Measurements from ENCODE around the gene SIGLEC15.
"Not testable (repeated sequence)": the region's sequence is repeated elsewhere in the genome, so short reads cannot be mapped to it uniquely, and the experiment has no call there.

SIGLEC15 gene

DNA sequence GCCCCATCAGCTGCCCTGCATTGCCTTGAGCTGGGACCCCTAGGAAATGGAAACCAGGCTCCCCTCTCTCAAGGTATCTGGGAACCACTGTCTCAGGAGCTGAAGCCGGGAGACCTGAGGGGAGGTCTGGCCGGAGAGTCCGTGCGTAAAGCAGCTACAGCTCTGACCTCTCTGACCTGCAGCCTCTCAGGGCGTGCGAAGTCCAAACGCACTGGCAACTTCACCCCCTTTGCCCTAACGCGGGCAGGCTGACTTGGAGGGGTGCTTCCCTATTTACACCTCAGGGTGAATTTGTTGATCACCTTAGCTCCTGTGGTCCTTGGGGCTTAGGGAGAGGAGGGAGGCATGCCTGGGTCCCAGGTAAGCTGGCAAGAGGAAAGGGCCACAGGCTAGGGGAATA, 17.5 kb downstream of the SIGLEC15 start:
- no peak for DNase-seq (ENCODE audit: low read depth in 2 of 3, low spot score in 2 of 3)

DNA sequence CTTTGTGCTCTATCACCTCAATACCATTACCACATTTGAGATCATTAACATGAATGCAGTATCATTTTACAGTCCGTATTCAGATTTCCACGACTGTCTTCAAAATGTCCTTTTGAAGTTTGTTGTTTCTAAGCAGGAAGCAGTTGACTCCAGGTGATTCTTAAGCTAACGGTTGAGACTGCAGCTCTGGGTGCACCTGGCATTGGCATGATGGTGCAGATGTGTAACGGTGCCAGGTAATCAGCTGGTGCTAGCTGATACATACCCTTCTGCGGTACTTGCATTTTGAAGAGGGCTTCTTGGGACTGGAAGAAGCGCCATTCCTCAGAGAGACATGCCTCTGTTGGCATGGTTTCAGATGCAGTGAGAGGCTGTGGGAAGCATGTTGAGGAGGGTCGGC, 19.5 kb downstream of the SIGLEC15 start:
- DNase-seq (ENCODE audit: low read depth in 2 of 3, low spot score in 2 of 3), result no peak

DNA sequence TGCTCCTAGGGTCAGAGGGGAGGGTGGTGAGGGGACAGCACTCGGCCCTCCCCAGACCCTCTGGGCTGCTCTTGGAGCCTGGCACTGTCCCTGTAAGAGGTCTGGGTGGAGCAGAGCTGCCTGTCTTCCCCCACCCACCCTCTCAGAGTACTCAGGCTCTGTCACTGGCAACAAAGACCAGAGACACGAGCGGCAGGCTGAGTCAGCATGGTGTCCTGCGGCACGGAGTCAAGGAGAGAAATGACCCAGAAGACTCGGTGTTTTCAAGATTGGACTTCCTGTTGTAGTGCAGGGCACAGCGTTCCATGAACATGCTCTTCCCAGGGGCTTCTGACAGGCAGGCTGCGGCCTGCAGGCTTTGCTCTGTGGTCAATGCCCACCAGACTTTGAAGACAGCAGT, 19.9 kb downstream of the SIGLEC15 start:
- DNase-seq (ENCODE audit: low read depth in 2 of 3, low spot score in 2 of 3), result no peak

DNA sequence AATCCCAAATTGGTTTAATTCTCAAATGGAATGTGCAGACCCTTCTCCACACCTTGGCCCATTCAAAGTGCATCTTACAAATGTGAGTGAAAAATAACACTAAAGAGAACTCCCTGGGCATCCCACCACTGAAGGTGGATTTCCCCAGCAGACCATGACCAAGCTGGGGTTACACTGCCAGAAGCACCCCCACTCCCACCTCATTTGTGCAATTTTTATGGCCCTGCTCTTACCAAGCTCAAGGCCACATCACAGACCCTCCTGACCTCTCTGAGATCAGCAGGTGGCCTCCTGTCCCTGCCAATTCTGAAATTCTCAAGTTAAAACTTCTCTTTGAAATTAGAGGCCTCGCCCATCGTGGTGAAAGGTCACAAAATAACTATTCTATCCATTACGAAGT, 21.6 kb downstream of the SIGLEC15 start:
- no peak for DNase-seq (ENCODE audit: low read depth in 2 of 3, low spot score in 2 of 3)

DNA sequence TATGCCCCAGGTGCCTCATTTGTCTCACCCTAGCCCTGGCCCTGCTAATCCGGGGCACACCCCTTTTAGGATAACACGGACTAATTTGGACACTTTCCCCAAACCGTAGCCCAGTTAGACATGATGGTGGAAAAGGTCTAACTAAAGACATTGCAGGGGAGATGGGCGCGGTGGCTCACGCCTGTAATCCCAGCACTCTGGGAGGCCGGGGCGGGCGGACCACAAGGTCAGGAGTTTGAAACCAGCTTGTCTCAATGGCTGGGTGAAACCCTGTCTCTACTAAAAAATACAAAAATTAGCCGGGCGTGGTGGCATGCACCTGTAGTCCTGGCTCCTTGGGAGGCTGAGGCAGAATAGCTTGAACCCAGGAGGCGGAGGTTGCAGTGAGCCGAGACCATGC, 23.2 kb downstream of the SIGLEC15 start:
- not testable (repeated sequence) for DNase-seq (ENCODE audit: low read depth in 2 of 3, low spot score in 2 of 3)

DNA sequence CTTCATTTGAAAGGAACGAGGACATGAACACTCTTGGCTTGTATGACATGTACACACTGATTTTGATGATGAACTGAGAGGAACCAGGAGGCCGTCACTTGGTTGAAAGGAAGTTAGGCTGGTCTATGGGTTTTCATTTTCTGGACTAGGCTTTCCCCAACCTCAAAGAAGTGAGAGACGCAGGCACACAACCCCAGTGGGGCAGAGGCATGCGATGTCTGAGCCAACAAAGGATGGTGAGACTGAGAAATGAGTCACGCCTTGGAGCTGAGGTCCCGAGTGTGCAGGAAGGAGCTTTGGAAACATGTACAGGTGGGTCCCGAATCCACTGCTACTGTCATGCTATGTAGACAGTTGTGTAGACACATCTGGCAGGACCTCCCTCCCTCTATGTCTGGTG, 24.1 kb downstream of the SIGLEC15 start:
- no peak for DNase-seq (ENCODE audit: low read depth in 2 of 3, low spot score in 2 of 3)

DNA sequence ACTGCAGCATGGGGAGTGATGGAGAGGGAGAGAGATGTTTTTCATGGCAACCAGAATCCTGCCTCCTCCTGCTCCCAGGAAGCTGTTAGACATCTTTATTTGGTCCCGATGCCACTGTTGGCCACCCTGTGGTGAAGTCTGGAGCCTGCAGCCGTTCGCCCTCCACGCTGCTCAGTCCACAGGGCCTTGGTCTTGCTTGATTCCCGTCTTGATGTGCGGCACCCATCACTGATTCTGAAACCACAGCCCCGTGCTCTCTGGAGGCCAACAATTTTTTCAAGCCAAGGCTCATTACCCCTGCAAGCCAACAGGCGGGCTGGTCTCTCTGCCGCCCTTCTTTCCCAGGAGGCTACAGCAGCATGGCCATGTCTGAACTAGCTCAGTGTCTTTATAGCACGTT, 24.5 kb downstream of the SIGLEC15 start:
- DNase-seq (ENCODE audit: low read depth in 2 of 3, low spot score in 2 of 3), result no peak

DNA sequence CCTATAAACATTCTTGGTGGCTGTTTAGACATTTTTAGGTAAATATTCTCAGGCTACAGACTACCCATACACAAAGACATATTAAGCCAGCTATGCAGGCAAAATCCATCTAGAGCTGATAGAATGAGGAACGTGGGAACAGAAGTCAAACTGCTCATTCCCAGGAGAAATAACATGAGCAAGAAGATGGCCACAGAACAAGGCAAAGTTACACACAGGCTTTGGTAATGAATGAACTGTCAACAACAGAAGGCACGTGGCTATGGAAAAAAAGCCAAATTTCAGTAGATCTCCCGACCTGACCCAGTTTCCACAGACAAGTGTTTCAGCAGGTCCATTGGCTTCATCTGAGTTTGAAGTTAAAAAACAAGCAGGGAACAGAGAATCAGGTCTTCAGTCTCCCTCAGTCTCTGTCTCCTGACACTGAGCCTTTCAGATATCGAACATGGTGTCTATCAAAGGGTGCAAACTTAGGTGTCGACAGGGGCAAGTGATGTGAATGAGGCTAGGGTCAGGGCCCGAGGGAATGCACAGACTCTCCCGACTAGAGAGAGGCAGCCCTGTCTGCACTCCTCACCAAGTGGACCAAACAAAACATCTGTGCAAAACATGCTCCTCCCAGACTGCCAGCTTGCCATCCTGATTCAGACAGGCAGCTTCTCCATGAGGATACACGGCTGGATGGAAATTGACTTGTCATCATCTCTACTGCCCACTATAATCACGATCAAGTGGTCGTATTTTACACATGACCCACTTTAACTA, 25.9 kb downstream of the SIGLEC15 start:
- DNase-seq (ENCODE audit: low read depth in 2 of 3, low spot score in 2 of 3), result no peak

DNA sequence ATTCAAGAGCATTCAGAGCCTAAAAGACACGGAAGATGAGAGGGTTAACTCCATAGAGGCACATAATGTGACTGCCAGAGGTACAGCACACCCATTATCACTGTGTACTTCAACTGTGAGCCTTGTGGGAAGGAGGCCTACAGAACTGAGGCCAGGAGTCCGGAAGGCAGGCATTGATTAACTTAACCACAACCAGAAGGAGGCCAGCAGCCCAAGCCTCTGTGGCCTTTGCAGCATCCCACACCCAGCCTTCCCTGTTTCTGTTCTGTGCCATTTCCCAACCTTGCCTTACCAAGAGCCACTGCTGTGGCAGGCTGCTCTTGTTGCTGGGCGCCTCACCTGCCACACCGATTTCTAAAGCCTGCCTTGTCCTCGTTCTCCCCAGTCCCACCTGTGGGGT, 27.2 kb downstream of the SIGLEC15 start:
- DNase-seq (ENCODE audit: low read depth in 2 of 3, low spot score in 2 of 3), result no peak

DNA sequence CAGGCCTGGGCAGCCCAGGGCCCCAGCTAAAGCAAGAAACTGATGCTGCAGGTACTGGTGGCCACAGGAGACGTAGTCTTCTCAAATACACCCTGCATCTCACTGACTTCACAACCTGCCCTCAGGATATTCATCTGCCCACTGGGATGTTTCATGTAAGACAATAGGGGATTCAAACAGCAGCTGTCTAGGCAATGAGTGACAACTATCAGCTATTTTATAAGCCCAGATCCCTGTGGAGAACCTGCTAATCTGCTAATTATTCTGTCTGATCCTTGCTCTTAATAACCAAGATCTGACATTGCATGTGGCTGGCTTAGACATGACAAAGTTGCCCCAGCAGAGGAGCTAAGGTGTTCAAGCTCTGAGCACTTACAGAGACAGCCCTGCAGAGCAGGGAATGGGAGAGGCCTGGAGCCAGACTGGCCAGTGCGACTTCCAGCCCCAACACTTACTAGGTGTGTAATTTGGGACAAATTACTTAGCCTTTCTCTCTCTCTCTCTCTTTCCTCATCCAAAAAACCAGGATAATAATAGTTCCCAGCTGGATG, 28.6 kb downstream of the SIGLEC15 start:
- DNase-seq (ENCODE audit: low read depth in 2 of 3, low spot score in 2 of 3), result no peak

DNA sequence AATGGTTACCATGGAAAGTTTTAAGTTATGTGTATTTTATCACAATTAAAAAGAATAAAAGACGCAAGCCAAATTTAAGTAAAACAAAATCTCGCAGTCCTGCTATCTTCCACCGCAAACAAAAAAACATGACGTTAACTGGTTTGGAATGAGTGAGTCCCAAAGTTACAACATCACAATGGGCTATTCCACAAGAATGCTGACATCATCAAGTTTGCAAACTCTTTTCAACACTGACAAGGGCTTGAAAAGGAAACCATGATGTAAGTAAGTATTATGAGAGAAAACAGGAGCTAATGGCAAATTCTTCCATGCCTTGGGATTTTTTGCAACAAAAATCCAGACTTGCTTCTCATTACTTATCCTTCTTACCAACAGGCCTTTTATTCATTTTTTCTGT, 31.1 kb downstream of the SIGLEC15 start:
- DNase-seq (ENCODE audit: low read depth in 2 of 3, low spot score in 2 of 3), result no peak

DNA sequence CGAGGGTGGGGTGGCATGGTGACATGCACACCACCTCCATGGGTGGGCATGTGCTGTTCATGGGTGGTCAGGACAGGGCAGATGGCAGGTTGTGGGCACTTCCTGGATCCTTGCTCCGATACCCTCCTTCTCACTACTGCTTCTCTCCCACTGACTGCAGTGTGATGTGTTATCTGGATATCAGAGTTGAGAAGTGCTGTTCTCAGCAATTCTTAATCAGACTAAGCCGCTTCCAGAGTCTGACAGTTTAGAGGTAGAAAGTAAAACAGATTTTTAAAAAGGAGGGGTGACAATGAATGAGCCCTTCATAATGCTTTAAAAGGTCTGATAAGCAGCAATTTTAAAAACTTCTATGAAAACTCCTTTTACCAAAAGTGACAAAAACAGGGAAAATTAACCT, 33.9 kb downstream of the SIGLEC15 start:
- DNase-seq (ENCODE audit: low read depth in 2 of 3, low spot score in 2 of 3), result no peak

DNA sequence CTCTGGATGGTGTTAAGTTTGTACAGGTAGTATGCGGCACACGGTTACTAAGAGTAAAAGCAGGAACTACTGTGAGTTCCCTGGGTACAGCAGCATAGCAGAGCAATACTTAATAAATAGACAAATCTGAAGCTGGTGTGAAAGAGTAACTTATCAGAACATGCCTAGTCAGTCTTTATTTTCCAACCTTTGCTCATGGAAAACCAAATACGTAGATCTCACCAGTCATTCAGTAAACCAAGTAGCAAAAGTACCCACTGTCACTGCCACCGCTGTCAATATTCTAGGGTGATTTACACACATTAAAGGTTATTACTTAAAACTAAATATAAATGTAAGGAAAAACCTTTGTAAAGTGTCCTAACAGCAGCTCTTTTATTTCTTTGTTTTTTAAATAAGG, 35.0 kb downstream of the SIGLEC15 start:
- no peak for DNase-seq (ENCODE audit: low read depth in 2 of 3, low spot score in 2 of 3)

DNA sequence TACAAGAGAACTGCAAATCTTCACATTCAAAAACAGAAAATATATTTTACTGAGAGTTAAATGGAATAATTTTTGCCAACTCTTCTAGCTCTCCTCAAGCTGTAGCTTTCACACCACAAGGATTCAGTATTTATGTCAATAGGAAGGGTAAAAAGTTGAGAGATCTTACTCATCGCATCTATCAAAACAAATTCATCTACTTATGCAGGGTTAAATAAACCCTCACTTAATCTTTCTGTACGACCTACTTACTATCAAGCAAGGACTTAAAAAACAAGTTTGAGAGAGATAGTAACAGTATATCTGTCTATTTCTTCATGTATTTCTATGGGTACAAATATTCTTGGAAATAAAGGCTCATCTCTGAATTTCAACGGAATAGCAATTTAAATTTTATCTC, 35.5 kb downstream of the SIGLEC15 start:
- no peak for DNase-seq (ENCODE audit: low read depth in 2 of 3, low spot score in 2 of 3)

DNA sequence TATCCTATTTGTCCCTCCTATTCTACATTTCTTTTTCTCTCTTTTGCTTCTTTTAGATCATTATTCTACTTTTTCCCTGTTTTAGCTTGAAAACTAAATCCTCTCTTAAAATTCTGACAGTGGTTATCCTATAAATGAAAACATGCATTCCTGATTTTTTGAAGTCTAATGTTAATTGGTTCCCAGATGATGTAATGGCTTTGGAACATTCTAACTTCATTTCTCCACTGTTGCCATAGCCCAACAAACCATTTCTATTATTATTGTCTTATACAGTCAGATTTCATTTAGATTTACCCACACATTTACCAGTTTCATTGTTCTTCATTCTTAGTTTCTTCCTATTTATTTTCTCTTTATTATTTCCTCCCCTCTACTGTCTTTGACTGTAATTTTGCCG, 36.5 kb downstream of the SIGLEC15 start:
- no peak for DNase-seq (ENCODE audit: low read depth in 2 of 3, low spot score in 2 of 3)

DNA sequence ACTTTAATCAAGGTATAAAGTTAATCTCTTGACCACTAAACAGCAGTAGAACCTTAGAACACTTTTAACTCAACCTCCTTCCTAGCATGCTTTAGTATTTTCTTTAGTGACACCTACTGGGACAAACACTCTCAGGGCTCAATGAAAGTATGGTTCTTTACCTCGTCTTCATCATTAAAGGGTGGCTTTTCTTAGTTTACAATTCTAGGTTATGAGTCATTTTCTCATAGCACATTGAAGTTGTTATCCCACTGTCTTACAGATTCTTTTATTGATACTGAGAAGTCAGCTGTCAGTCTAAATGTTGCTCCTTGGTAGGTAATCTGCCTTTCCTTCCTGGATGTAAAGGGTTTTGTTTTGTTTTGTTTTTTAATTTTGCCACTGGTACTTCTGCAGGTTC, 38.0 kb downstream of the SIGLEC15 start:
- DNase-seq (ENCODE audit: low read depth in 2 of 3, low spot score in 2 of 3), result no peak

DNA sequence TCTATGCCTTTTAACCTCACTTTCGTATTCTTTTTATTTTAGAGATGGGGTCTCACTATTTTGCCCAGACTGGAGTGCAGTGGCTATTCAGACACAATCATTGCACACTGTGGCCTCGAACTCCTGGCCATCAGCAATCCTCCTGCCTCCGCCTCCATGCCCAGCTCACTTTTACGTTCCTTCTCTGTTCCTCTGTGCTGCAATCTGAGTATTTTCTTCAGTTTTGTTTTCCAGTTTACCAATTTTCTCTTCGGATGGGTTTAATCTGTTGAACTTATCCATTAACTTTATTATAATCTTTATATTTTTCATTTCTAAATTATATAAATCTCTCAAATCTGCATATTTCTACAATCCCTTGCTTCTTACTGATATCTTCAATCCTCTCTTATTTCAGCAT, 38.6 kb downstream of the SIGLEC15 start:
- DNase-seq (ENCODE audit: low read depth in 2 of 3, low spot score in 2 of 3), result no peak

DNA sequence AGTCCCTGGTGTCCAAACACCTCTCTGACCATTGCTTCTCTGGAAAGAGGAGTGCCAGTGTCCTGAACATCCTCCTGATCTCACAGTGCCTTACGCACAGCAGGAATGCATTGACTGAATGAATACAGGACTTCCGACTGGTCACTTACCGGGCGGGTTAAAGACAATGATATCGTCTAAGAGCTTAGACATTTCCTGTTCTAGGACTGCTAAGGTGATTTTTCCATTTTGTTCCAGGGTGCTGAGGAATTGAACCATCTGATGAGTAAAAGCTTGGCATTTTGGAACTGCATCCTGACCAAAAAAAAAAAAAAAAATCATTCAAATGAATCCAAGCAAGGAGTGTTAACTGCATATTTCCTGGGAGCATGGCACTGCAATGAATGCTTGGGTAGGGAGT, 40.0 kb downstream of the SIGLEC15 start:
- DNase-seq (ENCODE audit: low read depth in 2 of 3, low spot score in 2 of 3), result no peak

DNA sequence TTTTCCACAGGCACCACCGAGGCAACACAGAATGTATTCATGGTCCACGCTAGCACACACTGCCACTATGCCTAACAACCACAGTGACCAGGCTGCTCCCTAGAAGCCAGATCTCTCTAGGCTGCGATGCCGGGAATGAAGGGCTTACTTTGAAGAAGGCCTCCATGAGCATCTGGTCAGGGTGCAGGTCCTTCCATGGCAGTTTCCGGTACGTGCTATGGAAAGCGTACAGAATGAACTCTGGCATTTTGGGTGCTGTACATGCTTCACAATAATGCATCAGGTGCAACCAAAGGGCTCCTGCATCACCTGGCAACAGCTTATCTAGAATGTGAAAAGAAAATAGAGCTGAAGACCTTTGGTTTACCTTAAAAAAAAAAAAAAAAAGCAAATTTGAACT, 44.9 kb downstream of the SIGLEC15 start:
- no peak for DNase-seq (ENCODE audit: low read depth in 2 of 3, low spot score in 2 of 3)

DNA sequence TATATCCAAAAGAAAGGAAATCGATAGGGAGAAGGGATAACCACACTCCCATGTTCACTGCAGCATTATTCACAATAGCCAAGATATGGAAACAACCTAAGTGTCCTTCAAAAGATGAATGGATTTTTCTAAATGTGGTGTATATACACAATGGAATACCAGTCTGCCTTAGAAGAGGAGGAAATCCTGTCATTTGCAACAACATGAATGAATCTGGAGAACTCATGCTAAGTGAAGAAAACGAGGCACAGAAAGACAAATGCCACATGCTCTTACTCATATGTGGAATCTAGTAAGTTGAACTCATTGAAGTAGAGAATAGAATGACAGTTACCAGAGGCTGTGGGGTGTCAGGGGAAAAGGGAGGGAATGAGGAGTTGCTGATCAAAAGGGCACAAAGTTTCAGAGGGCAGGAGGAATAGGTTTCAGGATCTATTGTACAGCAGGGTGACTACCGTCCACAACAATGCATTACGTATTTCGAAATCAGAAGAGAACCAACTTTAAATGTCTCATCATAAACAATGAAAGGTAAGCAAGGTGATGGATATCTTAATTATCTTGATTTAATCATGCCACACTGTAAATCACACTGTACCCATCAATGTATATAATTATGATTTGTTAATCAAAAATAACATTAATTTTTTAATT, 46.1 kb downstream of the SIGLEC15 start:
- no peak for DNase-seq (ENCODE audit: low read depth in 2 of 3, low spot score in 2 of 3)

DNA sequence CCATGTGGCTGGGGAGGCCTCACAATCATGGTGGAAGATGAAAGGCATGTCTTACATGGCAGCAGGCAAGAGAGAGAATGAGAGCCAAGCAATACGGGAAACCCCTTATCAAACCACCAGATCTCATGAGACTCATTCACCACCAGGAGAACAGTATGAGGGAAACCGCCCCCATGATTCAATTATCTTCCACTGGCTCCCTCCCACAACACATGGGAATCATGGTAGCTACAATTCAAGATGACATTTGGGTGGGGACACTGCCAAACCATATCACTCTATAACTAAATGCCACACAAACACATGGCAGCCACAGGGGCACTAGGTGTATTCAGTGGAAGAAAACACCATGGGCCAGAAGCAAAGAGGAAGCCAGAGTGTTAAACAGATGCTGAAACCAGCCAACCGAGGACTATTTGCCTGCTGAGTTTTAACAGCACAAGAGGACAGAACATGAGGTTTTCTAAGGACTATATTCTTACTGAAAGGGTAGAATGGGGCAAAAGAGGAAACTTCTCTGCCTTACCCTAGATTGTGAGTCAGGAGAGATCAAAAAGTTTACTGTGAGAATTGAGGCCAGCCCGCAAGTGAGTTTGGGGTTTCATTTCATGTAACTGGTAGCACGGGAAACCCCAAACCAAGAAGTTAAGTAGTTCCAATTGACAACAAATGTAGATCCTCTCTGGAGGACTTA, 49.2 kb downstream of the SIGLEC15 start:
- DNase-seq (ENCODE audit: low read depth in 2 of 3, low spot score in 2 of 3), result peak; percentile 10 to 31 (median 25)

DNA sequence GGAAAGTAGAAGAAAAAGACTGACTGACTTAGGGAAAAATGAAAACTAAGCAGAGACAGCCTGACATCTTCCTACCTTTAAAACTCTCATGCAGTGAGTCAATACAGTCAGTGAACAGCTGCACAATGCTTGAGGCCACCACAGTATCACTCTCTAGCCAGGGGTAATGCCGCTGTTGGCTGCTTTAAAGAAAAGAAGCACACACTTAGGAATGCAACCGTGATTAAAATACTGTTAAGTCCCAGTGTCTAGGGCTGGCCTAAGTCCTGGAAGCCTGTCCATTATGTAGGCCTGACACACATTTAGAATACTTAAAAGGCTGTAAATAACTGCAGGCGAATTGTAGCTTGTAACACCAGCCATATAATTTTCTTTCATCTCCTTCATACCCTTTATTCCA, 50.7 kb downstream of the SIGLEC15 start:
- no peak for DNase-seq (ENCODE audit: low read depth in 2 of 3, low spot score in 2 of 3)
